ENCODE measurements around the gene IPPK.

The IPPK gene

DNA sequence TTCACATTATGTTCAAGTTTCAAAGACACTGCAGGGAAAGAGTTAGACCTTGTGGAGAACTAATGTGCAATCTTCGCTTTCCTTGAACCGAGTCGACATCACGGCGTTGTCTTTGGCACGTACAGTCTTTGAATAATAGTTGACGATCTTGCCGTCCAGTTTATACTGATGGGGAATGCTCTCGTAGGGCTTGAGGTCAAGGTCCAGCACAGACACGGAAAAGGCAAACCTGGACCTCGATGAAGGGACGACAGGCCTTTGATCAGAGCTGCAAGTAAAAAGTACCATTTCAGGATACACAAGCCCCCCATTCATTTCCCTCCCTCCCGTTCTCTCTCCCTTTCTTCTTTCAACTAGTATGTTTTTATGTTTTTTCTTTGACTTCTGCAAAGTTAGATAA lies 54.1 kb downstream of the IPPK start:
- CTCF ChIA-PET = no interaction called here
- POLR2A ChIA-PET = no interaction called here
- Histone ChIP-seq H3K4me1 (ENCODE audit: control insufficient read depth, insufficient read depth, low read length) (no peaks in the 10 kb centered on the region), H3K9me3 (ENCODE audit: control insufficient read depth, insufficient read depth, low read depth, low read length) (no peaks in the 10 kb centered on the region), H3K4me3 (ENCODE audit: low read depth, low read length) (no peak overlapping the region), H3K36me3 (ENCODE audit: control insufficient read depth in 2 of 2, insufficient read depth in 1 of 2, low read length in 2 of 2) (peaks cover 0 to 99% of the 10 kb centered on the region in 2 experiments; a peak in 1 of 3 replicates), H3K27ac (ENCODE audit: extremely low read depth, low read depth, low read length) (no peak overlapping the region)
- TF ChIP-seq ZNF830 (tag by site-specific recombination; IDR thresholded peaks at IDR 0.05; ENCODE audit: low read depth) = no peak
- TF ChIP-seq ZSCAN16 (tag by site-specific recombination; IDR thresholded peaks at IDR 0.05) = no peak
- no peak for TF ChIP-seq ZNF514 (tag by site-specific recombination; IDR thresholded peaks at IDR 0.05)
- no peak for TF ChIP-seq PBX3 (CRISPR knock-in tag; IDR thresholded peaks at IDR 0.05)
- TF ChIP-seq GFI1B (tag by site-specific recombination; IDR thresholded peaks at IDR 0.05) = no peak
- no peak for TF ChIP-seq ZNF26 (tag by site-specific recombination; IDR thresholded peaks at IDR 0.05)

DNA sequence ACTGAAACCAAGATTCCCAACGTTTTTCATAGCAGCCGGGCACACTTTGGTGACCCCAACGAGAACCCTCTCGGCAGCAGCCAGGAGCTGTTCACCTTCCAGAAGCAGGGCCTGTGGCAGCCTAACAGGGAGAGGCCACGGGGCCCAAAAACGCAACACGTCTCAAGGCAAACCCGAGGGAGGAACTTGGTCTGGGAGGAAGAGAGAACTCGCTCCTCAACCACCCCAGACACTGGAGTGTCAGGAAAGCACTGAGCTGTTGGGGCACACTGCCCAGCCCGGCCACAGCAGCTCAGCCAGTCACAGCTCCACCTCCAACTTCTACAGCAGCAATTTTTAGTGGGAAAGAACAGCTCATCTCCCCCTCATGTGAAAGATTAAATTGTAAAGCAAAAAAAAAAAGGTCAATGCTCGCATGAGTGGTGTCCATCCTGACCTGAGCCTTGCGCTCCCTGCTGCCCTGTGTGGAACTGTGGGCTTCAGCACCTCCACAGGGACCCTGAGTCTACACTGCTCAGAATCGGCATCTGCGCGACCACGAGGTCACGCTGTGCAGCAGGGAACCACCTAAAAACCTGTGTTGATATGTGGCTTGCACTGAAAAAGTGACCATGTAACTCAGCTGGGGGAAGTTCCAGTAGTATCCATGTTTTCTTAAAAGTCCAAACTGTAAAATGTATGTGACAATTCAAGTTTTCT lies 55.0 kb downstream of the IPPK start:
- POLR2A ChIA-PET = no interaction called here
- CTCF ChIA-PET = interaction anchor here (0.5 to 0.6 kb wide), 3 partner anchors 101 to 489 kb away, joined by 3 read pairs; no protein-coding TSS in a partner anchor
- Histone ChIP-seq H3K4me3 (ENCODE audit: low read depth, low read length) (no peak overlapping the region), H3K27ac (ENCODE audit: extremely low read depth, low read depth, low read length) (no peak overlapping the region), H3K4me1 (ENCODE audit: control insufficient read depth, insufficient read depth, low read length) (no peaks in the 10 kb centered on the region), H3K9me3 (ENCODE audit: control insufficient read depth, insufficient read depth, low read depth, low read length) (no peaks in the 10 kb centered on the region), H3K36me3 (ENCODE audit: control insufficient read depth in 2 of 2, insufficient read depth in 1 of 2, low read length in 2 of 2) (peaks cover 0 to 94% of the 10 kb centered on the region in 2 experiments; a peak in 1 of 3 replicates)
- no peak for TF ChIP-seq ELK4 (IDR thresholded peaks at IDR 0.05; ENCODE audit: borderline replicate concordance, low read depth, low read length)
- no peak for TF ChIP-seq ZNF2 (tag by site-specific recombination; IDR thresholded peaks at IDR 0.05)
- TF ChIP-seq, protein P1, sequence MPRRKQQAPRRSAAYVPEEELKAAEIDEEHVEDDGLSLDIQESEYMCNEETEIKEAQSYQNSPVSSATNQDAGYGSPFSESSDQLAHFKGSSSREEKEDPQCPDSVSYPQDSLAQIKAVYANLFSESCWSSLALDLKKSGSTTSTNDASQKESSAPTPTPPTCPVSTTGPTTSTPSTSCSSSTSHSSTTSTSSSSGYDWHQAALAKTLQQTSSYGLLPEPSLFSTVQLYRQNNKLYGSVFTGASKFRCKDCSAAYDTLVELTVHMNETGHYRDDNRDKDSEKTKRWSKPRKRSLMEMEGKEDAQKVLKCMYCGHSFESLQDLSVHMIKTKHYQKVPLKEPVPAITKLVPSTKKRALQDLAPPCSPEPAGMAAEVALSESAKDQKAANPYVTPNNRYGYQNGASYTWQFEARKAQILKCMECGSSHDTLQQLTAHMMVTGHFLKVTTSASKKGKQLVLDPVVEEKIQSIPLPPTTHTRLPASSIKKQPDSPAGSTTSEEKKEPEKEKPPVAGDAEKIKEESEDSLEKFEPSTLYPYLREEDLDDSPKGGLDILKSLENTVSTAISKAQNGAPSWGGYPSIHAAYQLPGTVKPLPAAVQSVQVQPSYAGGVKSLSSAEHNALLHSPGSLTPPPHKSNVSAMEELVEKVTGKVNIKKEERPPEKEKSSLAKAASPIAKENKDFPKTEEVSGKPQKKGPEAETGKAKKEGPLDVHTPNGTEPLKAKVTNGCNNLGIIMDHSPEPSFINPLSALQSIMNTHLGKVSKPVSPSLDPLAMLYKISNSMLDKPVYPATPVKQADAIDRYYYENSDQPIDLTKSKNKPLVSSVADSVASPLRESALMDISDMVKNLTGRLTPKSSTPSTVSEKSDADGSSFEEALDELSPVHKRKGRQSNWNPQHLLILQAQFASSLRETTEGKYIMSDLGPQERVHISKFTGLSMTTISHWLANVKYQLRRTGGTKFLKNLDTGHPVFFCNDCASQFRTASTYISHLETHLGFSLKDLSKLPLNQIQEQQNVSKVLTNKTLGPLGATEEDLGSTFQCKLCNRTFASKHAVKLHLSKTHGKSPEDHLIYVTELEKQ (tag by site-specific recombination; IDR thresholded peaks at IDR 0.05; ENCODE audit: borderline replicate concordance) = no peak
- no peak for TF ChIP-seq ZNF830 (tag by site-specific recombination; IDR thresholded peaks at IDR 0.05; ENCODE audit: low read depth)
- no peak for TF ChIP-seq ZNF510 (tag by site-specific recombination; IDR thresholded peaks at IDR 0.05; ENCODE audit: insufficient replicate concordance)
- TF ChIP-seq PATZ1 (tag by site-specific recombination; IDR thresholded peaks at IDR 0.05) = no peak
- TF ChIP-seq, protein P2, sequence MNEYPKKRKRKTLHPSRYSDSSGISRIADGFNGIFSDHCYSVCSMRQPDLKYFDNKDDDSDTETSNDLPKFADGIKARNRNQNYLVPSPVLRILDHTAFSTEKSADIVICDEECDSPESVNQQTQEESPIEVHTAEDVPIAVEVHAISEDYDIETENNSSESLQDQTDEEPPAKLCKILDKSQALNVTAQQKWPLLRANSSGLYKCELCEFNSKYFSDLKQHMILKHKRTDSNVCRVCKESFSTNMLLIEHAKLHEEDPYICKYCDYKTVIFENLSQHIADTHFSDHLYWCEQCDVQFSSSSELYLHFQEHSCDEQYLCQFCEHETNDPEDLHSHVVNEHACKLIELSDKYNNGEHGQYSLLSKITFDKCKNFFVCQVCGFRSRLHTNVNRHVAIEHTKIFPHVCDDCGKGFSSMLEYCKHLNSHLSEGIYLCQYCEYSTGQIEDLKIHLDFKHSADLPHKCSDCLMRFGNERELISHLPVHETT (tag by site-specific recombination; IDR thresholded peaks at IDR 0.05) = no peak
- no peak for TF ChIP-seq ZNF19 (tag by site-specific recombination; IDR thresholded peaks at IDR 0.05; ENCODE audit: low read depth)
- TF ChIP-seq ZBTB7A (tag by site-specific recombination; IDR thresholded peaks at IDR 0.05; ENCODE audit: low read depth) = no peak
- TF ChIP-seq, protein P3, sequence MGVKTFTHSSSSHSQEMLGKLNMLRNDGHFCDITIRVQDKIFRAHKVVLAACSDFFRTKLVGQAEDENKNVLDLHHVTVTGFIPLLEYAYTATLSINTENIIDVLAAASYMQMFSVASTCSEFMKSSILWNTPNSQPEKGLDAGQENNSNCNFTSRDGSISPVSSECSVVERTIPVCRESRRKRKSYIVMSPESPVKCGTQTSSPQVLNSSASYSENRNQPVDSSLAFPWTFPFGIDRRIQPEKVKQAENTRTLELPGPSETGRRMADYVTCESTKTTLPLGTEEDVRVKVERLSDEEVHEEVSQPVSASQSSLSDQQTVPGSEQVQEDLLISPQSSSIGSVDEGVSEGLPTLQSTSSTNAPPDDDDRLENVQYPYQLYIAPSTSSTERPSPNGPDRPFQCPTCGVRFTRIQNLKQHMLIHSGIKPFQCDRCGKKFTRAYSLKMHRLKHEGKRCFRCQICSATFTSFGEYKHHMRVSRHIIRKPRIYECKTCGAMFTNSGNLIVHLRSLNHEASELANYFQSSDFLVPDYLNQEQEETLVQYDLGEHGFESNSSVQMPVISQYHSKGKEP (tag by site-specific recombination; IDR thresholded peaks at IDR 0.05) = no peak
- TF ChIP-seq KLF1 (tag by site-specific recombination; IDR thresholded peaks at IDR 0.05) = no peak
- TF ChIP-seq ZNF202 (tag by site-specific recombination; IDR thresholded peaks at IDR 0.05; ENCODE audit: borderline replicate concordance) = no peak

All from HEK293 (cell line).